CD4-positive, alpha-beta T cell treated with Interleukin-6 at 100 ng/mL for 8 hours (primary cell): ENCODE data around the gene TCOF1.

ENCODE experiments used
- DNase-seq: peaks from one replicate; pipeline ENCODE4 v3.0.0-alpha.2; 2020; ENCODE audit warnings: mixed read lengths, low spot score

Gene TCOF1

DNA sequence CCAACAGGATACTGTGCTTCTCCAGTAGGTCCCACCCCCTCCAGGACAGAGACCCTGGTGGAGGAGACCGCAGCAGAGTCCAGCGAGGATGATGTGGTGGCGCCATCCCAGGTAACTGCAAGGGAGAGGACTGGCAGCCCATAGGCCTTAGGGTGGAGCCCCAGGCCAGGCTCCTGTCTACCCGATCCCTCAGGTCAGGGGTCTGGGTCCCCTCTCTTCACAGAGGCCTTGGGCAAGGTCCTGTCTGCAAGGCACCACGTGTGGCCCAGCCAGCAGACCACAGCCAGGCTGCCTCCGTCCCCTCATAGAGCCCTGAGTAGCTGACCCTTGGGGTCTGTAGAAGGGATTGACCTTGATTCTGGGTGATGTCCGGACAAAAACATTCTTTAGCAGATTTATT is 35.2 kb downstream of the TCOF1 start:
- no peak for DNase-seq

DNA sequence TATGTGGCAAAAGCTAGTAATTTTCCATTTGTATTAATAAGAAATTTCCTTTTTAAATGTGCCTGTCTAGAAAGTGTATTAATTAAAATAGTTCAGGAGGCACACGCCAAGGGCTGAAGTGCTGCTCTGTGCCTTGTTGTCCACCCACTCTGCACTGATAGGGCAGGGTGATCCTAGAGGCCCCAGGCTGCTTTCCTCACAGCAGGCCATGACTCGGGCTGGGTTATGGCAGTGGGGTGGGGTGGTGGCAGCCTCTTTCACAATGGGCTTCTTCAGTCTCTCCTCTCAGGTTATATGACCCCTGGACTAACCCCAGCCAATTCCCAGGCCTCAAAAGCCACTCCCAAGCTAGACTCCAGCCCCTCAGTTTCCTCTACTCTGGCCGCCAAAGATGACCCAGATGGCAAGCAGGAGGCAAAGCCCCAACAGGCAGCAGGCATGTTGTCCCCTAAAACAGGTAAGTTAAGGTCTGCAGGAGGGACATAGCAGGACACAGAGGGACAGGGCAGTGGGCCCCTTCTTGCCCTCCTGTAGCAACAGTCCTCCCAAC is 35.7 kb downstream of the TCOF1 start:
- DNase-seq: no peak

DNA sequence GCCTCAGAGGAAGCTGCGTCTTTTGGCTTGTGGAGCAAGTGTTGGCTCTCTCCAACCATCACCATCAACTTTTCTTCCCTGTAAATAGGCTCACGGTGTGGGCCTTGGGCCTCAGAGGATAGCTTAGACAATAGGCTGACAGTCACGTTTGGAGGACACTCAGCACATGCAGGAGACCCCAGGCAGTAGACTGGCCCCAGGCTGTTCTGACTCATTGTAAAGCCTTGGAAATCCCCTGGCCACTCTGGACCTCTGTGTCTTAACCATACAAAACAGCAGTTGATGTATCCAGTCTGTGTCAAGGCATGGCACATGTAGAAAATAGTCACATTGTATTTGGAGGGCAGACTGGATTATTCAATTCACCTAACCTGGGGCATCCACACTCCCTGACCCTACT is 36.6 kb downstream of the TCOF1 start:
- DNase-seq: no peak

DNA sequence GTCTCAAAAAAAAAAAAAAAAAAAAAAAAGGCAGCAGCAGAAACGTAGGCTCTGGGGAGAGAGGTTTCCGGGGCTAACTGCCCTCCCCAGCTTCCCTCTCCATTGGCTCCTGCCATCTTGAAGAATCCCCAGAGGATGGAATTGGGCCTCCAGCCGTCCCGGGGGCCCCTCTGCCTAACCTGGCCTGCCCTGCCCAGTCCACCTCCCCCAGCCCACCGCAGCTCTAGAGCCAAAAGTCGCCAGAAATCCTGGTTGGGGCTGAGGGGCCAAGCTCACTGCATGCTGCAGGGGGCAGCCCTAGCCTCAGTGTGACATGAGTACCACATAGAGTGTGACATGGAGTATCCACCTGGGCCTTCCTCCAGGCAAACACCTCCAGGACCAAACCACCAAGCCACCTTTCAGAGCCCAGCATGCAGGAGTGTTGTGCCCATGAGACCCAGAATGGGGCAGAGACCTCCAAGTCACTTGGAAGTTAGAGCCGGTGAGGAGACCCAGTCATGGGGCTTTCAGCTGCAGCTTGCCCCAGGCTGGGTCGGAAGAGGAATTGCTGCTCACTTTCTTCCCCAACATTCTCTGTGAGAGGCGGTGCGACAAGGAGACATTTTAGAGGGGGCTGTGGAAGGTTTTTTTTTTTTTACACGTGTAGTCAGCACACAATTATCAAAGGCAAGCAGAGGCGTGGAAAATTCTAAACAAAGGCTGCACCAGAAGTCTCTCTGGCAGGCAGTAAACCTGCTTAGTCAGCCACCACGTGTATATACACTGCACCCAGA is 37.6 kb downstream of the TCOF1 start:
- DNase-seq: no peak

DNA sequence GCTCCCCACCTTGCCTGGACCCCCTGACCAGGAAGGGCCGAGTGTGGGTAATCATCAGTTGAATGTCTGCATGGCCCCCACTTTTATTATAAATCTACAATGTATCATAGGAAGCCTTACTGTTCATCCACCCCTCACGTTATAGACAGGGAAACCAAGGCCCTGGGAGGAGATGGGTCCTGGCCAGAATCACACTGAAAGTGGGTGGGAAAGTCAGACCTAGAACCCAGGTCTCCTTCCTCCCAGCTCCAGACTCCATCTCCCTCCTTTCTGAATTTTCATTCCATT is 38.1 kb downstream of the TCOF1 start:
- DNase-seq: no peak

DNA sequence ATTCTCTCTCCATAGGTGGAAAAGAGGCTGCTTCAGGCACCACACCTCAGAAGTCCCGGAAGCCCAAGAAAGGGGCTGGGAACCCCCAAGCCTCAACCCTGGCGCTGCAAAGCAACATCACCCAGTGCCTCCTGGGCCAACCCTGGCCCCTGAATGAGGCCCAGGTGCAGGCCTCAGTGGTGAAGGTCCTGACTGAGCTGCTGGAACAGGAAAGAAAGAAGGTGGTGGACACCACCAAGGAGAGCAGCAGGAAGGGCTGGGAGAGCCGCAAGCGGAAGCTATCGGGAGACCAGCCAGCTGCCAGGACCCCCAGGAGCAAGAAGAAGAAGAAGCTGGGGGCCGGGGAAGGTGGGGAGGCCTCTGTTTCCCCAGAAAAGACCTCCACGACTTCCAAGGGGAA is 38.8 kb downstream of the TCOF1 start:
- DNase-seq: no peak

DNA sequence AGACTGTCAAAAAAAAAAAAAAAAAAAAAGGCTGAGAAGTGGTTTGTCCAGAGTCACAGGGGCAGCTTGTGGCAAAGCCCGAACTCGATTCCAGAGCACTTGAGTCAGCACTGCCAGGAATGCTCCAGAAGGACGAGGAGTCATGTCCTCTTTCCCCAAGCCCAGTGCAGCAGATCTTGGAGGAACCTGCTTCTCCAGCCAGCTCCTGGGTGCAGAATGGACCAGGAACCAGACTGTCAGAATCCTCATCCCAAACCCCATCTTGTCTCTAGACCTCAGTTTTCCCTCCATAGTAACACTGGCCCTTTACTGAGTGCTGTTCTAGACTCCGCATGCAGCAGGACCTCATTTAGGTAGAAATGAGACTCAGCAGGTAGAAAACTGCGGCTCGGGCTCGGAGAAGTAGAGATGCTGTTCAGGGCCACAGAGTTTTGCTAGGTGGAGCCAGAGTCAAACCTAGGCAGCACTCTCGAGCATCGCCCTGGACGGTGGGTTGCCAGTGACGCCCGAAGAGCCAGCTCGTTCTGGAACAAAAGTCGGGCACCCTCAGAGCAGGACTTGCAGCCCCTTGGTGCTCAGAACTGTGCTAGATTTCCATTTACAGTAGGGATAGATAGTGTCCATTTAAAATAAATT is 39.8 kb downstream of the TCOF1 start:
- DNase-seq: no peak

DNA sequence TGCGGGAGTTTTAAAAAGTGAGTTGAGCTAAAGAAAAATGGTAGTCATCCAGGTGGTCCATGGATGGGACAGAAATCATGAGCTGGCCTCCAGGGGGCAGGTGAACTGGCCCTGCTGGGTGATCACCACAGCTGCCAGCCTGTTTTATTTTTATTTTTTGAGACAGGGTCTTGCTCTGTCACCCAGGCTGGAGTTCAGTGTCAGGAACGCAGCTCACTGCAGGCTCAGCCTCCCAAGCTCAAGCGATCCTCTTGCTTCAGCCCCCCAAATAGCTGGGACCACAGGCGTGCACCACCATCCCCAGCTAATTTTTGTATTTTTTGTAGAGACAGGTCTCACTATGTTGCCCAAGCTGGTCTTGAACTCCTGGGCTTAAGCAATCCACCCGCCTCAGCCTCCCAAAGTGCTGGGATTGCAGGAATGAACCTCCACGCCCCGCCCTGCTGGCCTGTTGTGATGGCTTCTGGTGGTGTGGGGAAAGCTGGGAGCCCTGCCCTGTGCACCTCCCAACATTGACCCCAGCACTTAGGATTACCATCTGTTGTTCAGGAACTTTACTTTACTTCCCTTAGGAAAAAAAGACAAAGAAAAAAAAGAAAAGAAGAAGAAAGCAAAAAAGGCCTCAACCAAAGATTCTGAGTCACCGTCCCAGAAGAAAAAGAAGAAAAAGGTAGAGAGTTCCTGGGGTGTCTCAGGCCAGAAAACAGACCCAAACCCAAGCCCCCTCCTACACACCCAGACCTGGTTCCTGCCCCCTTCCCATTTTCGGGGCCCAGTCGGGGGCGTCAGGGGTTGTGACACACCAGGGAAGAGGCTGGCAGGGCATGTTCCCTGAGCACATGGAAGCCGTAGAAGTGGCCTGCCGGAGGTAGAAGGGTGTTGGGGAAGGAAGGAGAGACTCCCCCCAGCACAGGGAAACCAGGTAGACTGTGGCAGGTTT is 40.6 kb downstream of the TCOF1 start:
- no peak for DNase-seq

DNA sequence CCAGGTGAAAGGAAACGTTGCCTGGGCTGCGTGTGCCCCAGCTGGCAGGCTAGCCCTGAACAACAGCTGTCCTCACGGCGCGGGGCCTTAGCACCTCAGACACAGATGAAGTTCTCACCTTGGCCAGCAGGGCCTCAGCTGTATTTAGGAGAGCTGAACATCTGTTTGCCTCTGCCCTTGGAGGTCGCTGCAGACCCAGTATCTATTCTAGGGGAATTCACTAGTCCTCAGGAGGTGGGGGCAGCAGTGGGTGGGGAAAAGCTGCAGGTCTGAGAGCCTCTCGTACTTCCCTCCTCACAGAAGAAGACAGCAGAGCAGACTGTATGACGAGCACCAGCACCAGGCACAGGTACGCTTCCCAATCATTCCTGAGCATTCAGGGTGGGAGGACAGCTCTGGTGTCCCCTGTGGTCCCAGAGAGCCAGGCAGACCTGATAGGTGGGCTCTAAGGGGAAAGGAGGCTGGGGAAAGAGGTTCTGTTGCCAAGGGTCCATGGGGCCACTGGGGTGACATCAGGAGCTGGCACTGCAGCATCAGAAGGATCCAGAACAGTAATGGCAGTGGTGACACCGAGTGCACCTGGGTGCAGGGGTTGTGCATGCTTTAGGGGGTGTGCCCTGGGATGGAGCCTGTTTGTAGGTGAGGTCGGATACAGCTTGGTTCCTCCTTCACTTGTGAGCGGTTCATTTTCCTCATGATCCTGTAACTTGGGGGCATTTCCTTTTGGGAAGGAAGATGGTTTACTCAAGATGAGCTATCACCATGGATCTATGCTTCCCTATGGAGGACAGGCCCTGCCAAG is 41.4 kb downstream of the TCOF1 start:
- no peak for DNase-seq

DNA sequence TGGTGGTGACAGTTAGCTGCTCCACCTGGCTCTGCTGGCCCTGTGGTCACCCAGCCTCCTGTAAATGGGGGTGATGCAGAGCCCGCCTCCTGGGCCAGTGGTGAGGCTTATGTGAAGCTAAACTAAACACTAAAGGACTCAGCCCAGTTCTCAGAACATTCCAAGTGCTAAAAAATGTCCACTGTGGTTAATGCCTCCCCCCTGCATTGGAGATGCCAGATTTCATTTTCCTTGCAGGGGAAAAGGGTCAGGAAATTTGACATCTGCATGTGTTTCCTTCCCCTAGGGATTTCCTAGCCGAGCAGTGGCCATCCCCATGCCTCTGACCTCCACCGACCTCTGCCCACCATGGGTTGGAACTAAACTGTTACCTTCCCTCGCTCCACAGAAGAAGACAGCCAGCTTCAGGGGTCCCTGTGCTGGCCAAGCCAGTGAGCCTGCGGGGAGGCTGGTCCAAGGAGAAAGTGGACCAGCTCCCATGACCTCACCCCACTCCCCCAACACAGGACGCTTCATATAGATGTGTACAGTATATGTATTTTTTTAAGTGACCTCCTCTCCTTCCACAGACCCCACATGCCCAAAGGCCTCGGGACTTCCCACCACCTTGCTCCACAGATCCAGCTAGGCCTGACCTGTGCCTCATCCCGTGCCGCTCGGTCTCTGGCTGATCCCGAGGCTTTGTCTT is 42.2 kb downstream of the TCOF1 start:
- DNase-seq: no peak

DNA sequence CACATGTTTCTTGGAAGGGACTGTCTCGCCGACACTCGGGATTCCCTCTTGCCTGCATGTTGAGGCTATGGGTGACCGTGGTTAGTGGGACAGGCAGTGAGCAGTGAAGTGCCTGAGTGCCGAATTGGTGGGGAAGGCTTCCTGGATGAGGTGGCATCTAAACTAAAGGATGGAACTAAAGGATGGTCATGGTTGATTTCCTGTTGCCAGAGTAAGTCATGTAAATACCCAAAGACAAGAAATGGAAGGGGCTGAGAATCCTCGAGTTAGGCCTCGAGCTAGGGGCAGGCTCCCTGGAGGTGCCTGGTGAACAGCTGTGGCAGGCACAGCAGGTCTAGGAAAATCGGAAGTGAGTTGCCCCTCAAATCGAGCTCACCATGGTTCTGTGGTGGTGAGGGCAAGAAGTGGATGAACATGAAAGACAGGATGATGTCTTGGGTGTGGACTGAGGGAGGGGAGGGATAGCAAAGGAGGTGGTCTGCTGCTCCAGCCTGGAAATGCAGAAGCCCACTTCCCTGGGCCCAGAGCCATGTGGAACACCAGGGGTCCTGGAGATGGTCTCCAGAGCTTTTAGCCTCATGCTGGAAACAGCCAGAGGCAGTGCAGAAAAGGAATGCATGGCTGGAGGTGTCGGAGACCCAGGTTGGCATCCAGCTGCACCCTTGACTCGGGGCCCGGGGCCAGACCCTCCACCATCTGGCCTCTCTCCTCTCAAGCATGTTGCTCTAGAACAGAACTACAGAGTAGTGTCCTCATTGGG is 43.0 kb downstream of the TCOF1 start:
- DNase-seq: no peak

DNA sequence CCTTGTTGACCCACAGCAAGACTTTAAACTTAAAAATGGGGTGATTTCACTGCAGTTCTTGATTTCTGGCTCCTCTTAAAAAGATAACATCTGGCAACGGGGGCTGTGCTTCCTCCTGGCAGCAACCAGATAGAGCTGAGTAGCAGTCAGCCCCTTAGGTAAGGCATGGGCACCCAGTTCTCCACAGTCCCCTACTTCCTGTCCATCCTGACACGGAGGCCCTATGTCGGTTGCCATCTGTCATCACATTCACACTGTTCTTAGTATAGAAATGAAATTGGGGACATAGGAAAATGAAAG is 43.5 kb downstream of the TCOF1 start:
- no peak for DNase-seq

DNA sequence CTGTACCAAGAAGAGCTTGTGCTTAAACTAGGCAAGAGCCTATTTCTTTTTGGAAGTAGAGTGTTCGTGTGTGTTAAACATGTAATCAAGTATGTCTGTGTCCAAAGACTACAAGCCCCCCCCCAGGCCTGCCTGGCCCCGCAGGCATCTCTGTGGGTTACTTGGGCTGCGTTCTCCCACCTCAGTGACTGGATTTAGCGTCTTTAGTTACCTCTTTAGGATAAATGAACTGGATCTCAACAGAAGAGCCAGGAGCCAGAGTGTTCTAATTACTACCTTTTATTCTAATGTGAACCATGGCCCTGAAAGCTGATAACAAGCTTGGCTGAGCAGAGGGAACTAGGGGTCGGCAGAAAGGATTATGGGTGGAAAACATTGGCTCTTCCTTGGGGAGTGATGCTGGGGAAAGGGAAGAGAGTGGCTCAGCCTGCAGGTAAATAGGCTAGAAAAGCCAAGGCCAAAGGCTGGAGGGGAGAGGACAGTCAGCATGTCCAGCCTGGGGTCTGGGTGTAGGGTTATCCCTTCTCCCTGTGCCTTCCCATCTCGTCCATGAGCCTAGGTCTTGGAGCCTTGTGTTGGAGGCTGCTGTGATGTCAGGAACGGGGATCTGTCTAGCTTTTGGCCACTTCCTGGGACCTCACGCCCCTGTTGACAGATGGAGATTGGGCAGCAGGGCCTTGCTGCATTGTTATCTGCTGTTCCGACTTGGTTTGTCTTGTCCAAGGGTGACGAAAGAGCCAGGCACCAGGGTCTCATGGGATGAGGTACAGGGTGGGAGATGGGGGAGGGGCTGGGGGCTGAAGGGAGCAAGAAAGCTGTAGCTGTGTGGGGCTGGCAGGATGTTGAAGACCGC is 44.1 kb downstream of the TCOF1 start:
- no peak for DNase-seq

DNA sequence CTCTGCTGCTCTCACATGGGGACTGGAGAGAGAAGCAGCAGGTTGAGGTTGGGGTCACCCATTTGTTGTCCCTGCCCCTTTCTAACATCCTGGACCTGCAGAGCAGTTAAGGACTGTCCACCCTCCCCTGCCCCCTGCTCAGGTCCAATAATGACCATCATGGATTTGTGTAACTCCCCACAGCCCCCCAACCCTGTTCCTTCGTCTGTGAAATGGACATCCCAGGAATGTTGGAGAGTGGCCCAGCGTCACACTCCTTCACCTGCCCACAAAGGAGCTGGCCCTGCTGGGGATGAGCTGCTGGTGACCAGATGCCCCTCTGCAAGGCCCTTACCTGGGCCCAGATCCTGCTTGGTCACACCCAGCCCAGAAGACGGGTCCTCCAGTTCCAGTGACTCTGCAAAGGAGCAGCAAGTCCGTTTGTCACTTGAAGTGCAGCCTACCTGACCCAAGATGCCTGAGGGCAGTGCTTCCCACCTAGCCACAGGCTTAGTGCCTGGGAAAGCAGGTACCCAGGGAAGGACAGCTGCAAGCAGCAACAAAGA is 44.8 kb downstream of the TCOF1 start:
- no peak for DNase-seq

DNA sequence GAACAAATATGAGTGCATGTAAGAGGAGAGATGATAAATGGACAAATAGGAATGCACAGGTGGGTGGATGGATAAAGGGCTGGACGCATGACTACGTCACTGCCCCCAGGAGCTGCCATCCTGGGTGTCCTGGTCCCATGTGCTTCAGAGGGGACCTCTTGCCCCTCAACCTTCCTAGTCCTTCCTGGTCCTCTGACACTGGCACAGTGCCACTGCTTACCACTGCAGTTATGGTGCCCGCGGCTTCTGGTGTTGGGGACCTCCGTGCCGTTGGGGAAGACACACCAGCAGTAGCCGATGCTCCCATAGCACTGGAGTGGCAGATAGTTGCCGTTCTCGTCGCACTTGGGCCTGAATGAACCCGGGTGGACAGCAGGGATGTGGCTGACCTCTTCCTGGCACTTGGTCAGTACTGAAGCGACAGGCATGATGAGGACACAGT is 45.4 kb downstream of the TCOF1 start:
- DNase-seq: no peak

DNA sequence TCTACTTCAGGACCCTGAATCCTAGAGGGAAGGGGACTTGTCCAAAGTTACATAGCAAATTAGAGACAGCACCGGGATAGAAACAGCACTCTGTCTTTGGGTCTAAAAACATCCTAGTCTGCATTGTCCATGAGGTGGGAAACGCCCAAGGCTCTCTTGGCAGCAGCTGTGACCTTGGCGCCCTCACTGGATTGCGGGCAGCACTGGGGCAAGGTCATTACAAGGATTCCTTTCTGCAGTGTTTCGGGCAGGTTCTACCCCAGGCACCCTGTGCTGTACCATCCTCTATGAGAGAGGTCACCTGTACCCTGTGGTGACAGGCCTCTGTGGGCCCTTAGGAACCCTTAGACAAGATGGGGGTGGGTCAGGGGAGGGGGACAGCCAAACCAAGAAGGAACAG is 46.6 kb downstream of the TCOF1 start:
- DNase-seq: no peak

DNA sequence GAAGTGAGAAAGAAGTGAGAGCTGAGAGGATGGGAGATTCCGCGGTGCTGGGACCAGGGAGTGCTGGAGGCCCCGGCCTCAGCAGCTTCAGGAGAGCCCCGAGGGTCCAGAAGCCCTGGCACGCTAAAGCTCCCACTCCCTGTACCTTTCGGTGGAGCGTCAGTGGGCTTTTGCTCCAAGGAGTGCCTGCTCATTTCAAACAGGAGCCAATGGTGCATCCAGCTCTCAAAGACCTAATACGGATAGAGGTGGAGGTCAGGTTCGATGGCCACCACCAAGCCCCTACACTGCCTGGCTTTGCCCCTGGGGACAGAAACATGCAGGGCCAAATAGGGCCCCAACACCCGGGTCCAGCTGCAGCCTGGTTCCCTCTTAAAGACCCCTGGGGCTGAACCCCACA is 47.0 kb downstream of the TCOF1 start:
- no peak for DNase-seq

DNA sequence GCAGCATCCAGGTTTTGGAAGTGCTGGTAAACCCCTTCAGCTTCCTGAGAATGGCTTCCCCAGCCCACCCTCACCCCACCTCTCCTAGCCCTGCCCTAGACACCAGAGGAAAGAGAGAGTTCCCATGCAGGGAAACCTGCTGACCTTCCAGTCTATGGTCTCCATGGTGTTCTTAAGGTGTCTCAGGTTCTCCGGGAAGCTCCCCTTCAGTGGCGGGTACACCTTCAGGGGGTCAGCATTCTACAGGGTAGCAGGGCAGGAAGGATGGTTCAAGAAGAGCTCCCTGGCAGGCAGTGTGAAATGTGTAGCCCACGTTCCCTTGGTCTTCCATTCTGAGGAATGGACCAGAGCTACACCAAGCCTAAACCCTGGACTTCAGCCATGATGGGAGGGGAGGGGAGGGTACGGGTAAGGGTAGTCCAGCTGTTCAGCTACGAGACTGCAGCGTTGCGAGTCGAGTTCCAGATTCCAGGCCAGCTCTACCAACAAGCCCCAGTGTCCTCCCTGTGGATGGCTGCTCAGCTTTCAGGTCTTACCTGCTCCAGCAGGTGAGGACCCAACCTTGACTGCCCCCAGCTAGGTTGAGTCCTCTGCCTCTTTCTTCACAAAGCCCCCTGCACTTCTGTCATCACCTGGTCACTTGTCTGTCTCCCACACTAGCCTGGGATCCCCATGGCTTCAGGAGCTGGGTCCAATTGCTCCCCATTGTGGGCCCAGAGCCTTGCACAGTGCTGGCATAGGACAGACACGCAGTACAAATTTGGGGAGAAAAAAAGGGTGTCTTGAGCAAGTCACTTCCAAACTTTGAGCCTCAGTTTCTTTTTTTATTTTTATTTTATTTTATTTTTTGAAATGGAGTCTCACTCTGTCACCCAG is 47.7 kb downstream of the TCOF1 start:
- DNase-seq: no peak
